Rectal smooth muscle tissue (tissue), 1 donor: ENCODE measurements around the gene CCDC66.

Experiments used
- H3K27ac ChIP-seq: one replicate; pipeline ENCODE4 v1.7.0; 2013; ENCODE audit warnings: low read depth, low read length, inconsistent platforms
- H3K27me3 ChIP-seq: one replicate; pipeline ENCODE4 v1.7.0; 2013; ENCODE audit warnings: low read length; ENCODE audit not compliant: control insufficient read depth, insufficient read depth
- H3K36me3 ChIP-seq: one replicate; pipeline ENCODE4 v1.7.0; 2013; ENCODE audit warnings: low read length; ENCODE audit not compliant: control insufficient read depth, insufficient read depth
- H3K4me1 ChIP-seq: one replicate; pipeline ENCODE4 v1.7.0; 2013; ENCODE audit warnings: low read length; ENCODE audit not compliant: control insufficient read depth, insufficient read depth
- H3K4me3 ChIP-seq: one replicate; pipeline ENCODE4 v1.7.0; 2013; ENCODE audit warnings: low read length
- H3K9ac ChIP-seq: one replicate; pipeline ENCODE4 v1.7.0; 2013; ENCODE audit warnings: low read length

Gene CCDC66

DNA sequence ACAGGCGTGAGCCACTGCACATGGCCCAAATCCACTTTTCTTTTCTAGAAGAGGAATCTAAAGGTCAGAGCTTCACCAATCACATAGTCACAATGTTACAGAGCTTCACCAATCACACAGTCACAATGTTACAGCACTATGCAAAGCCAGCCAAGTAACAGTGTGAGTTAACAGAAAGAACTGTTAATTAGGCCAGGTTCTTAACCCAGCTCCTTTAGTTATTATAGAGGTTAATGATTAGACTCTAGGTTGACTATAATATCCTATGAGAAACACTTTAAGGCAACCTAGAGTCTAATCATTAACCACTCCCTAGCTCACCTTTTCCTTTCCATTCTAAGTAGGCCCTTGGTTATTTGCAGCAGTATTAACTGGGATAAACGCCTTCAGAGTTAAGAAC lies 72.1 kb downstream of the CCDC66 start:
- Histone ChIP-seq H3K27me3 (no peaks in the 10 kb centered on the region), H3K4me3 (no peak overlapping the region), H3K36me3 (peaks cover 11% of the 10 kb centered on the region), H3K4me1 (no peaks in the 10 kb centered on the region), H3K27ac (no peak overlapping the region), H3K9ac (no peak overlapping the region)

DNA sequence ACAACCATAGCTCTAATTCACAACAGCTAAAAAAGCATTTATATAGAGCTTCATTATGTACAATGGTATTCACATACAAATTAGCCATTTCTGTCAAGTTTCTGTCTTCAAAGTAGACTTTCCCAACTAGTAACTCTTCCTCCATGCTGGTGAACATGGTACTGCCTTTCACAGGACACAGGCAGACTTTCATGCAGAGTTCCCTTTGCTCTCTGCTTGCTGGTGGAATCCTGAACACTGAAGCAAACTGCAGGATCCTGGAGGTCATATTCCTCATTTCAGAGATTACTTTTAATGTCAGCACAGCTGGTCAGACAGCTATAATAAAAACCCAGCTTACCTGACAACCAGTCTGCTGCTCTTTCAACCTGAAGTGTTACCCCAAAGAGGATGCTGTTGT lies 72.5 kb downstream of the CCDC66 start:
- Histone ChIP-seq H3K4me1 (no peaks in the 10 kb centered on the region), H3K27ac (no peak overlapping the region), H3K36me3 (peaks cover 11% of the 10 kb centered on the region), H3K27me3 (no peaks in the 10 kb centered on the region), H3K9ac (no peak overlapping the region), H3K4me3 (no peak overlapping the region)

DNA sequence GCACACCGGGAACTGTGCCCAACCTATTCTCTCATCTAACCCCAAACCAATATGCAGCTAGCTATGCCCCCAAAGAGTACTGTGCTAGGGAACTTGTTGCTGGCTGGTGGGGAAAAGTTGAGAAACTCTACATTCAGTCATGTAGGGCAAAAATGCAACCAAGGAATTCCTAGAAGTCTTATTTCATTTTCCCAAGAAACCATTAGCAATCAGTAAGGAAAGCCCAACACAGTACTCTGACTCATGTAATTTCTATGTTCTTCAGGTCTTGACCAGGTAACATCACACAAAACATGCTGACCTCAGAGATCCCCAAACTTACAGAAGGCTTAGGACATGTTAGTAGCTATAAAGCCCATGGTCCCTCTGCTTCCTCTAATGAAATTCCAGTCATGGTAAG lies 74.0 kb downstream of the CCDC66 start:
- Histone ChIP-seq H3K9ac (no peak overlapping the region), H3K27me3 (no peaks in the 10 kb centered on the region), H3K4me1 (no peaks in the 10 kb centered on the region), H3K36me3 (peaks cover 11% of the 10 kb centered on the region), H3K4me3 (no peak overlapping the region), H3K27ac (no peak overlapping the region)

DNA sequence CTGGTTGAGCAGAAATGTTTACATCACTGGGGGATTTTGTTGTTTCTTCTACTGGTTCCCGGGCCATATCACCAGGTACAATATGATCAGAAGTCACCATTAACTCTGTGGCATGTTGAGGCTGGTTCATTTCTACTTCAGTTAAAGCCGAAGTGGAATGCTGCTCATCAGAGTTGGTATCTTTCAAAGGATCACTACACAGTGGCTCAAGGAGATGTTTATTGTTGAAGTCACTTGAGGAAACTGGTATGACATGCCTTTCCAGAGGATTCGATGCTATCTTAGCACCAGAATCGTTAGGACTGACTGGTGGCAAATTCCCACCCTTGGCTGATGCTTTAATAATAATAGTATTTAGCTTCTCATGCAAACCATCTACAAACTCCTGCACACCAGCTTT lies 76.2 kb downstream of the CCDC66 start:
- Histone ChIP-seq H3K4me1 (no peaks in the 10 kb centered on the region), H3K36me3 (peaks cover 9% of the 10 kb centered on the region), H3K4me3 (no peak overlapping the region), H3K9ac (no peak overlapping the region), H3K27ac (no peak overlapping the region), H3K27me3 (no peaks in the 10 kb centered on the region)

DNA sequence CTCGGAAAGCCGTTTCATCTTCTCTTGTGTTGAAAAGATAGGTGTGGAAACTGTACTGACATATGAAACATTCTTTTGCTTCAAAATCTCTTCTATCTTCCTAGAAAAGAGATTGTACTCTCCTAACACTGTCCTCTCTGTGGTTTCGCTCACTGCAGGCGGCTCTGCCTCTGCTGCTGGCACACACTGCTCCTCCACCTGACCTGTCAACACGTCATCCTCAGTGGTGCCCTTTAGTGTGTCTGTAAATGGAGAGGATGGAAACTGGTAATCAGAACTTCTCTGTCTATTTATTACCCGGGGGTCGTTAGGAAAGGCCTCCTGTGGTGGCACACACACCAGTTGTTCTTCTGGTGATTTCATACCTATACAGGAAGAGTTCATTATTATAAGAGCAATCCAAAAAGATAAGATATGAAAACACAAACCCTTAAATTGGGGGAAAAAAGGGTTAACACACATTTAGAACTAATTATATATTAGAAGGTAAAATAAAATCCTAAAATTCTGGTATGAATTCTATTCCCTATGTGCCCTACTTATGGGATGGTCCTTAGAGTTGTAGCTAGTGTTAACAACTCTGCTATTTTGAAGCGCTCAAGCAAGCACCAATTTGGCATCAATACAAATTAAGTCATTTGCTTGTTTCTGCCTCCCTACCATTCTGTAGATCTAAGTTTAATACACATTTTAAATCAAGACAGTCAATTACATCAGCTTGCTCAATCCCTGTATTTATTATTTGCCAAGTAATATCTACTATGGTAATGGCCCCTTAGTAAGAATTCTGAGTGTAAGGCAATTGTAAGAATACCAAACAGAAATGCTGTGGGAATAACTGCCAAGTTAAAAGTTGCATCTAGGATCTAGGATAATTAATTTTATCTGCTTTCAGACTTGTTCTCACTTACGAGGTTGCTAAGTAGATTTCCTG lies 76.9 kb downstream of the CCDC66 start:
- no peaks in the 10 kb centered on the region for H3K4me1 ChIP-seq
- H3K4me3 ChIP-seq, result no peak overlapping the region
- H3K9ac ChIP-seq, result no peak overlapping the region
- H3K27me3 ChIP-seq, result no peaks in the 10 kb centered on the region
- H3K36me3 ChIP-seq, result peaks cover 11% of the 10 kb centered on the region
- no peak overlapping the region for H3K27ac ChIP-seq

DNA sequence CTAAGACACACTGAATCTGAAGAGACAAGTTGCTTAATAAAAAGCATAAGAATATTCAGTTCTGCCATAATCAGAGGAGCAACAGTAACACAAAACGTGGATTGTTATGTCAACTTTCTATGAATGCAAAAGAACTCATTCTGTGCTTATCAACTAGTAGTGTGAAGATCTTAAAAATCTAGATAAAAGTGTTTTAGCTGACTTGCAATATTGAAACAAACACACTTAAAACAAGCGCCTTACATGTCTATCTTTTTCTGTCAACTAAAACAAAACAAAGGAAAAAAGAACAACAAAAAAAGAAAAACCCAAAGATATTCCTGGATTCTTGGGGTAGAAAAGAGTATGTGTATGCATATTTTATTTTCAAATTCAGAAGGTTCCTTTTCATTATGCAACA lies 88.4 kb downstream of the CCDC66 start:
- Histone ChIP-seq H3K36me3 (peaks cover 15% of the 10 kb centered on the region), H3K27me3 (no peaks in the 10 kb centered on the region), H3K27ac (no peak overlapping the region), H3K9ac (no peak overlapping the region), H3K4me3 (no peak overlapping the region), H3K4me1 (no peaks in the 10 kb centered on the region)

DNA sequence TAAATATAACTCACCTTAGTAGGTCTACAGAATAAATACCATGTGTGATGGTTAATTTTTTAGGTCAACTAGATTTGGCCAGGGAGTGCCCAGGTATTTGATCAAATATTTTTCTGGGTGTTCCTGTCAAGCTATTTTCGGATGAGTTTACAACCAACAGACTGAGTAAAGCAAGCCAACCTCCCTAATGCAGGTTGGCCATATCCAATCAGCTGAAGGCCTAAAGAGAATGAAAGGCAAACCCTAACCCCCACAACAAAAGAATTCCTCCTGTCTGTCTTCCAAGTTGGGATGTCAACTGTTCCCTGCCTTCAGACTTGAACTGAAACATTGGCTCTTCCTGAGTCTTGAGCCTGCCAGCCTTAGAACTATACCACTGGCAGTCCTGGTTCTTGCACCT lies 97.5 kb downstream of the CCDC66 start:
- H3K4me3 ChIP-seq, result no peak overlapping the region
- H3K27me3 ChIP-seq, result no peaks in the 10 kb centered on the region
- no peaks in the 10 kb centered on the region for H3K4me1 ChIP-seq
- H3K27ac ChIP-seq, result no peak overlapping the region
- H3K9ac ChIP-seq, result no peak overlapping the region
- peaks cover 9% of the 10 kb centered on the region for H3K36me3 ChIP-seq

DNA sequence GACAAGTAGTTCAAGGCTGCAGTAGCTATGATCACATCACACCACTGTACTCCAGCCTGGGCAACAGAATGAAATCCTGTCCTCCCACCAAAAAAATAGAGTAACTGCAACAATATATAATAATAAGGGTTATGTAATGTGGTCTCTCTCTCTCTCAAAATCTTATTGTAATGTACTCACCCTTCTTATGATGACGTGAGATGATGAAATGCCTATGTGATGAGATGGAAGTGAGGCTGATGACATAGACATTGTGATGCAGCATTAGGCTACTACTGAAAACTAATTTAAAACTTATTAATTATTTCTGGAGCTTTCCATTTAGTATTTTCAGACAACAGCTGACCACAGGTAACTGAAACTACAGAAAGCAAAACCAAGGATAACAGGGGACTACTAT lies 98.7 kb downstream of the CCDC66 start:
- Histone ChIP-seq H3K4me1 (no peaks in the 10 kb centered on the region), H3K27me3 (no peaks in the 10 kb centered on the region), H3K9ac (no peak overlapping the region), H3K27ac (no peak overlapping the region), H3K4me3 (no peak overlapping the region), H3K36me3 (peaks cover 13% of the 10 kb centered on the region)

DNA sequence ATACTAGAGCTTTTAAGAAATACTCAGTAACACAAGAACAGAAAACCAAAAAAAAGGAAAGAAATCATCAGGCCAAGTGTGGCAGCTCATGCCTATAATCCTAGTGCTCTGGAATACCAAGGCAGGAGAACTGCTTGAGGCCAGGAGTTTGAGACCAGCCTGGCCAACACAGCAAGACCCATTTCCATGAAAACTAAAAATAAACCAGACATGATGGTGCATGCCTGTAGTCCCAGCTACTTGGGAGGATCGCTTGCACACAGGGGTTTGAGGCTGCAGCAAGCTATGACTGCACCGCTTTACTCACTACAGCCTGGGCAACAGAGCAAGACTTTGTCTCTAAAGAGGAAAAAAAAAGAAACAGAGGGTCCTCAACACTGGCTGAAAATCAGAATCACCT lies 107.8 kb downstream of the CCDC66 start:
- Histone ChIP-seq H3K27ac (no peak overlapping the region), H3K36me3 (peaks cover 14% of the 10 kb centered on the region), H3K4me1 (no peaks in the 10 kb centered on the region), H3K27me3 (no peaks in the 10 kb centered on the region), H3K4me3 (no peak overlapping the region), H3K9ac (no peak overlapping the region)

DNA sequence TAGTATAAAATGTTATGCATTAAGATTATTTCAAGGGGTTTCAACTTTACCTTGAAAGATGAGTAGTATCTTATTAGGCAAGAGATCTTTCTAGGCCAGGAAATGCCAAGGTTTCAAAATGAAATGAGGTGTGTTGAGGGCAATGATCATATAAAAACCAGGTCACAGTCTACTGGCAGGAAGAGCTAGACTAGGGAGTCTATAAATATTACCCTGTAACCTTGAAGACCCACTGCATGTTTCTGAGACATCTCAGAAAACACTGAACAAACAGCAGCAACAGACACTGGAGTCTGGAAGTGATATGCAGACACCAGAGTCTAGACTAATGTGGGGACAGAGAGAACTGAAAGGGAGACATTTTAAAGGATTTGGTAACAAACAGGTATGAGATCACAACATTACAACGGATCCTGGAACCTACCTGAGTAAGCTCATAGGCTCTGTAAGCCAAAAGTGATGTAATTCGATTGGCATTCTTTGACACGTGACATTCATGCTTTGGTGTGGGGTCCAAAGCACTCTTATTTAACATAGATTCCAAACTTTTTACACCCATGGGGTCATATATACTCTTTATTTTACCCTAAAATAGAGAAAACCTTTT lies 111.1 kb downstream of the CCDC66 start:
- no peaks in the 10 kb centered on the region for H3K4me1 ChIP-seq
- peaks cover 11% of the 10 kb centered on the region for H3K36me3 ChIP-seq
- no peak overlapping the region for H3K4me3 ChIP-seq
- no peak overlapping the region for H3K9ac ChIP-seq
- no peak overlapping the region for H3K27ac ChIP-seq
- no peaks in the 10 kb centered on the region for H3K27me3 ChIP-seq
